HG02938 (cell line): ENCODE measurements around the gene SYNGR4.

Source experiments
- ATAC-seq: cut with Tn5 transposase; IDR thresholded peaks from one replicate; pipeline ENCODE4 v1.9.1; 2021; ENCODE audit warnings: mild to moderate bottlenecking, moderate library complexity; ENCODE audit not compliant: unreplicated experiment

The SYNGR4 gene

DNA sequence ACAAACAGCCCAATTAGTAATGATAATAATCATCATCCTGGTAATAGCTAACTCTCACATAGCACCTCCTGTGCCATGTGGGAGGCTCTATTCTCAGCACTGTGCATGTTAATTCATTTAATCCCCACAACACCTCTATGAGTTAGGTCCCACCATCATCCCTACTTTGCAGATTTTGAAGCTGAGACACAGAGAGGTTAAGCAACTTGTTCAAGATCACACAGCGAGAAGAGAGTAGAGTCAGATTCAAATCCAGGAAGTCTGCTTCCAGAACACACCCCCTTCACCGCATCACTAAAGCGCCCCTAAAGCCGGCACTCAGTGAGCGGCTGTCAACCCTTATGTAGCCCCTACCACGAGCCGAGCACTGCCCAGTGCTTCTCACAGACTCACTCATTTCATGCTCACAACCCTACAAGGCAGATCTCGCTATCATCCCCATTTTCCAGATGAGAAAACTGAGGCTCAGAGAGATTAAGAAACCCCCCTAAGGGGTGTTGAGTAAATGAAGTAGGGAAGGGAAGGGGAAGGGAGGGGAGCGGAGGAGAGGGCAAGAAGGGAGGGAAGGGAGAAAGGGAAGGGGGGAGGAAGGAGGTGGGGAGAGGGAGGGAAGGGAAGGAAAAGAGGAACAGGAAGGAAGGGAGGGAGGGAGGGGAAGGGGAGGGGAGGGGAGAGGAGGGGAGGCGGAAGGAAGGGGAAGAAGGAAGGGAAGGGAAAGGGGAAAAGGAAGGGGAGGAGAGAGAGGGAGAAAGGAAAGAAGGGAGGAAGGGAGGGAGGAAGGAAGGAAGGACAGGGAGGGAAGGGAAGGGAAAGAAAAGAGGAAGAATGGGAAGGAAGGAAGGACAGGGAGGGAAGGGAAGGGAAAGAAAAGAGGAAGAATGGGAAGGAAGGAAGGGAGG is 22.4 kb upstream of the SYNGR4 start:
- no peak for ATAC-seq

GRCh38 chr19:48342414-48342738 is 21.8 kb upstream of the SYNGR4 start:
- ATAC-seq, result no peak

DNA sequence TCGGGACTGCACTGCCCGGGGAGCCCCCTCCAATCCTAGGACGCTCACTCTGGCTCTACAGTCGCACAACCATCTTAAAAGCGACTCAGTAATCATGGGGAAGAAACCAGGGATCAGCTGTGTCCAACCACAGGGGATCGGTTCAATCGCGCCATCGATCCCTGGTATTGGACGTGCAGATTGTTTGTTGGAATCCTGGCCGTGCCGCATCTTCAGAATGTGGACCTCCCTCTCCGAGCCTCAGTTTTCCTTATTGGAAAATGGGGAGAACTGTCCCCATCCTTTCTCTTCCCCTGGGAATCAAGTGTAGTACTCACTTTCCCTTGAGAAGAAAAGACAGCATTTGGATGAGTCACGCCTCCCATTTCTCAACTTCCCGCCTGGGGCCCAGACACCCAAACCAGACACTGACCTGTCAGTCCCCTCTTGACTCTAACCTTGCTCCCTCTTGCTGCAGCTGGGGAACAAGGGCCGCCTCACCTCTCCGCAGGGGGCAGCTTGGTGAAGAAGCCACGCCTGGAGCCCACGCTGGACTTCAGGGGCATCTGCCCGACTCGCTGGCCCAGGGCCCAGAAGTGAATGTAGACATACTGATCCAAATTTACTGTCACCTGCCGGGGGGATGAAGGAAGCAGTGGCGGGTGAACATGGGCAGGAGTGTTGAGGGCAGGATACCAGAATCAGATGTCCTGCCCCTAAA is 21.2 kb upstream of the SYNGR4 start:
- ATAC-seq, result no peak

- no peak for ATAC-seq
Measured at GRCh38 chr19:48344892-48345291, 19.3 kb upstream of the SYNGR4 start.

- ATAC-seq, result no peak
Measured at GRCh38 chr19:48346191-48346590, 18.0 kb upstream of the SYNGR4 start.

- ATAC-seq, result no peak
Measured at GRCh38 chr19:48348045-48348444, 16.1 kb upstream of the SYNGR4 start.

GRCh38 chr19:48348737-48349136 is 15.4 kb upstream of the SYNGR4 start:
- no peak for ATAC-seq

GRCh38 chr19:48350856-48351255 is 13.3 kb upstream of the SYNGR4 start:
- no peak for ATAC-seq

GRCh38 chr19:48351341-48351752 is 12.8 kb upstream of the SYNGR4 start:
- ATAC-seq, result no peak

DNA sequence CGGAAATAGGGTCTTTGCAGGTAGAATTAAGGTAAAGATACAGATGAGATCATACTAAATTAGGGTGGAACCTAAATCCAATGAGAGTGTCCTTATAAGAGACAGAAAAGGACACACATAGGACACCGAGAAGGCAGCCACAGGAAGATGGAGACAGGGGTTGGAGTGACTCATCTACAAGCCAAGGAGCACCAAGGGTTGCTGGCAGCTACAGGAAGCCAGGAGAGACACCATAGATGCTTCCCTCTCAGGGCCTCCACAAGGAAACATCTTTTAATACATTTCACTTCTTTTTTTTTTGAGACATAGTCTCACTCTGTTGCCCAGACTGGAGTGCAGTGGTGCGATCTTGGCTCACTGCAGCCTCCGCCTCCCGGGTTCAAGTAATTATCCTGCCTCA is 10.5 kb upstream of the SYNGR4 start:
- ATAC-seq, result no peak

DNA sequence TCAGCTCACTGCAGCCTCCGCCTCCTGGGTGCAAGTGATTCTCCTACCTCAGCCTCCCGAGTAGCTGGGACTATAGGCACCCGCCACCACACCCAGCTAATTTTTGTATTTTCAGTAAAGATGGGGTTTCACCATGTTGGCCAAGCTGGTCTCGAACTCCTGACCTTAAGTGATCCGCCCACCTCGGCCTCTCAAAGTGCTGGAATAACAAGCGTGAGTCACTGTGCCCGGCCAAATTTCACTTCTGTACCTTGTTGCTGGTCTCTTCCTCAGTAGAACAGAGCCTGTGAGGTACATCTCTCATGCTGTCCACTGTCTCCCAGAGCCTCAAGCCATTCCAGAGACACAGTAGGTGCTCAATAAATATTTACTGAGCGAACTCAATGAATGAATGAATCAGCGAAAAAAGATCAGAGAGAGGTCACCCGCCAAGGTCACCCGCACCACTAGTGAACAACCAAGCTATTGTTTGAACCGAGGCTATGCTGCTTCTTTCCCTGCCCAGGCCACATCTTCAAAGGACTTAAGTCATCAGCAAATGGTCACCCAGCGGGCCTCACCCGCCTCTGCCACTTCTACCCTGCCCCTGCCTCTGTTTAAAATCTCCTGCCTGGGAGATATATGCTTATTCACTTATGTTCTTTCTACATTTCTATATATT is 9.7 kb upstream of the SYNGR4 start:
- ATAC-seq, result no peak

- no peak for ATAC-seq
Measured at GRCh38 chr19:48355365-48355954, 8.7 kb upstream of the SYNGR4 start.

DNA sequence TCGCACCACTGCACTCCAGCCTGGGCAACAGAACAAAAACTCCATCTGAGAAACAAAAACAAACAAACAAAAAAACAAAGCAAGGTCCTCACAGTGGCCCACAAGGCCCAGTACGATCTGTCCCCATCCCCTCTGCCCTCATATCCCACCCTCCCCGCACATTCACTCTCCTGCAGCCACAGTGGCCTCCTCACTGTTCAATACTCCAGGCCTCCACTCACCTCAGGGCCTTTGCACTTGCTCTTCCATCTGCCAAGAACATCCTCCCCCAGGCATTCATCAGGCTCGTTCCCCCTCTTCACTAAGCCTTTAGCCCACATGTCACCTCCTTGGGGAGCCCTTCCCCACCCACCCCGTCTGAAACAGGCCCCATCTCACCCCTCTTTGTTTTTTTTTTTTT is 5.0 kb upstream of the SYNGR4 start:
- ATAC-seq, result no peak

GRCh38 chr19:48361912-48362311 is 2.3 kb upstream of the SYNGR4 start:
- ATAC-seq, result no peak

DNA sequence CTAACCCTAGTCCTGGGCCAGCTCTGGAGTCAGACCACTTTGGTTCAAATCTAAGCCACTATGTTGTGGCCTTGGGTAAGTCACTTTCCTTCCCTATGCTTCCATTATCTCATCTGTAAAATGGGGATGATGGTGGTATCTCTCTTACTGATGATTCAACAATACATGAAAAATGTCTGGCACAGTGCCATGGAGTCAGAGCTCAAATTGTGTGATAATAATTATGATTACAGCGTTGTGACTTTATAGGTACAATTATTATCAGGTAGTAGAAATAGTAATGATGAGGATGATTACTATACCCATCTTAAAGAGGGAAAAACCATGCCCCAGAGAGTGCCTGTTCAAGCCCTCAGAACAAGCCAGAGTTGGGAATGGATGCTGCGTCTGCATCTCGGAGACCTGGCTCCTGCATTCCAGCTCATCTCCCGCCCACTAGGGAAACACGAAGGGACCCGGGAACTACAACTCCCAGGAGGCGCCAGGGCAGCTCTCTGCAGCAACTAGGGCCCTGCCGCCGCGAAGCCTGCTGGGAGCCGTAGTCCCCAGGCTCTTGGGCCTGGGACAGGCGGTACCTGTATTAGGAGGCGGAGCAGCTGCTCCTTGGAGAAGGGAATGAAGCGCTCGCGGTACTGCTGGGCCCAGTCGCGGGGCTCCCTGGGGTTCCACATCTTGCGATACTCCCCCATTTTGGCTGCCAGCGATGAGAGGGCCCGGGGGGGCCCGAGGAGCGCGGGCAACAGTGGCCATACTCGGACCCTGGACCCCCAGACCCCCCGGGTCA is 1.3 kb upstream of the SYNGR4 start:
- ATAC-seq, result peak; percentile 32

GRCh38 chr19:48363500-48363809 is 712 bp upstream of the SYNGR4 start:
- ATAC-seq, result peak; percentile 5

GRCh38 chr19:48364598-48365348 is 606 bp downstream of the SYNGR4 start:
- no peak for ATAC-seq

- no peak for ATAC-seq
Measured at GRCh38 chr19:48365602-48366001, 1.4 kb downstream of the SYNGR4 start.

- ATAC-seq, result no peak
Measured at GRCh38 chr19:48367855-48368254, 3.7 kb downstream of the SYNGR4 start.

- no peak for ATAC-seq
Measured at GRCh38 chr19:48368936-48369335, 4.8 kb downstream of the SYNGR4 start.
